Nephron (organoid): ENCODE data around the gene FGFR1OP2.

ENCODE experiments used
- H3K27ac Mint-ChIP-seq, 3 experiments: 2 replicates each; pipeline ENCODE4 v1.8.0; 2020; ENCODE audit warnings: mixed read lengths in 3 of 3, mild to moderate bottlenecking in 2 of 3, moderate library complexity in 1 of 3
- H3K27me3 Mint-ChIP-seq: 2 replicates; pipeline ENCODE4 v1.8.0; 2021; ENCODE audit warnings: low read depth, mild to moderate bottlenecking, moderate library complexity, mixed read lengths
- H3K36me3 Mint-ChIP-seq: 2 replicates; pipeline ENCODE4 v1.8.0; 2020; ENCODE audit warnings: low read depth, mixed read lengths
- H3K4me1 Mint-ChIP-seq: 2 replicates; pipeline ENCODE4 v1.8.0; 2020; ENCODE audit warnings: mixed read lengths
- H3K4me3 Mint-ChIP-seq, 3 experiments: 2 replicates each; pipeline ENCODE4 v1.8.0; 2020; ENCODE audit warnings: mild to moderate bottlenecking in 3 of 3, mixed read lengths in 3 of 3, moderate library complexity in 2 of 3
- H3K9me3 Mint-ChIP-seq: 2 replicates; pipeline ENCODE4 v1.8.0; 2020; ENCODE audit warnings: mixed read lengths
- TF ChIP-seq, protein P1 (sequence below), 3 experiments: fragments of 200-600 bp; sonication (generic); IDR thresholded peaks; one replicate each; pipeline ENCODE4 v1.5.0; 2021; ENCODE audit warnings: antibody characterized with exemption in 3 of 3; ENCODE audit not compliant: unreplicated experiment in 3 of 3

The FGFR1OP2 gene

DNA sequence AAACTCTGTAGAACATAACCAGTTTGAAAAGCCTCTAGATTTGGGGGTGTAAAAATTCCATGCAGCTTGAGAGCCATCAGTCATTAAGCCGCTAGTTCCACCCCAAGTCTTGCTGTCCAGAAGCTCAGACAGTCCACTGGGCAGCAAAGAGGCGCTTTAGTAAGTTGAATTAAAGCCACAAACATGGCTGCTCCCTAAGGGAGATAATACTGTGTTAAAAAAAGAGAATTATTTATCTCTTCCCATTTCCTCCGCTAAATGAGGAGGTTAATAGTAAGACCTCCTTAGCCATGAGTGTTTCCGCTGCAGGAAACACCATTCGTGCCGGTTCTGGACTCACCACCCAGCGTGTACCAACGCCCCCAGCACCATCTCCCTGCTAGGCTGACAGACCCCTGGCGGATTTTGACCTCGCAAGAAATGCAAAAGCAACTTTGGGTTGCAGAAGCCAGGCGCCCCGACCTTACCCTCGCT is 75.4 kb downstream of the FGFR1OP2 start:
- no peaks in the 10 kb centered on the region for H3K27me3 Mint-ChIP-seq
- no peaks in the 10 kb centered on the region for H3K9me3 Mint-ChIP-seq
- H3K36me3 Mint-ChIP-seq = no peaks in the 10 kb centered on the region
- peak overlapping the region; percentile 91 to 92 (median 91) for H3K27ac Mint-ChIP-seq
- H3K4me3 Mint-ChIP-seq = peak overlapping the region; percentile 93 to 96 (median 95)
- H3K4me1 Mint-ChIP-seq = peaks cover 31% of the 10 kb centered on the region
- TF ChIP-seq, protein P1, sequence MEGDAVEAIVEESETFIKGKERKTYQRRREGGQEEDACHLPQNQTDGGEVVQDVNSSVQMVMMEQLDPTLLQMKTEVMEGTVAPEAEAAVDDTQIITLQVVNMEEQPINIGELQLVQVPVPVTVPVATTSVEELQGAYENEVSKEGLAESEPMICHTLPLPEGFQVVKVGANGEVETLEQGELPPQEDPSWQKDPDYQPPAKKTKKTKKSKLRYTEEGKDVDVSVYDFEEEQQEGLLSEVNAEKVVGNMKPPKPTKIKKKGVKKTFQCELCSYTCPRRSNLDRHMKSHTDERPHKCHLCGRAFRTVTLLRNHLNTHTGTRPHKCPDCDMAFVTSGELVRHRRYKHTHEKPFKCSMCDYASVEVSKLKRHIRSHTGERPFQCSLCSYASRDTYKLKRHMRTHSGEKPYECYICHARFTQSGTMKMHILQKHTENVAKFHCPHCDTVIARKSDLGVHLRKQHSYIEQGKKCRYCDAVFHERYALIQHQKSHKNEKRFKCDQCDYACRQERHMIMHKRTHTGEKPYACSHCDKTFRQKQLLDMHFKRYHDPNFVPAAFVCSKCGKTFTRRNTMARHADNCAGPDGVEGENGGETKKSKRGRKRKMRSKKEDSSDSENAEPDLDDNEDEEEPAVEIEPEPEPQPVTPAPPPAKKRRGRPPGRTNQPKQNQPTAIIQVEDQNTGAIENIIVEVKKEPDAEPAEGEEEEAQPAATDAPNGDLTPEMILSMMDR (IDR thresholded peaks at IDR 0.05; ENCODE audit: unreplicated experiment in 3 of 3) = no peak

DNA sequence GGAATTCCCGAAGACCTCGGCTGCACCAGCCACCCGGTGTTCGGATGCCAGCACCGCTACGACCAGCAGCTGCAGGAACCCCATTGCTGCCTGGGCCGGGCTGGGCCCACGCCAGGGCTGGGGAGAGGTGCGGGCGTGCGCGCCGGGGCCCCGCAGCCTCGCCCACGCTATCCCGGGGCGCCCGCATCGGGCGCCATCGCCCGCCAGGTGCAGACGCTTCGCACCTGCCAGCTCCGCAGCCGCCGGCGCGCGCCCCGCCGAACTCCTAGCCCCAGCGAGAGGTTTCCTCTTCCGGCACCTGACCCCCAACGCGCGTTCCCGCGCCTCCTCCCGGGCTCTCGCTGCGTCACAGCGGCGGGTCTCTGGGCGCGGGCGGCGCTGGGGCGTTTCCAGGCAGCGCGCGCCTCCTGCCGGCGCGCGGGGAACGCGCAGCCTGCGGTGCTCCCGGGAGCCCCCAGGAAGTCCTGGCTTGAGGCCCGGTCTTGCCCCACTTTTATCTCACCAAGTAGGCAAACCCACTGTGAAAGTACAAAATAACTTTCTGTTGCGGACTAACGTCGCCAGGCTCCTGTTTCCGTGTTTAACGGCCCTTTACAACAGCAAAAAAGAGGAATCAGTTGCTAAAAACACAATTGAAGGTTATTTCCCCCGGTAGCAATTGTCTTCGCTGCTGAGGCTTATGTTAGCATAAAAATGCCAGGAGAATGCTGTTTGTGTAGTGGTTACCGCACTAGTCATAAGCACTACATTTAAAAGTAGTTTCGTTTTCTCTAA is 76.0 kb downstream of the FGFR1OP2 start, which contains the start of gene TM7SF3:
TSS of gene TM7SF3 (minus strand) at position 300 of the 774 bp plus-strand sequence. CDS start at position 84, 216 bp downstream.
- Mint-ChIP-seq H3K9me3 (no peaks in the 10 kb centered on the region), H3K4me3 (peak within 1 kb of the TSS; percentile 93 to 96 (median 95)), H3K4me1 (peaks cover 31% of the 10 kb centered on the region), H3K36me3 (no peaks in the 10 kb centered on the region), H3K27ac (peak within 1 kb of the TSS; percentile 91 to 92 (median 91)), H3K27me3 (no peaks in the 10 kb centered on the region)
- TF ChIP-seq, protein P1 (IDR thresholded peaks at IDR 0.05; ENCODE audit: unreplicated experiment in 3 of 3) = peak; percentile 98 to 99 (median 99)

DNA sequence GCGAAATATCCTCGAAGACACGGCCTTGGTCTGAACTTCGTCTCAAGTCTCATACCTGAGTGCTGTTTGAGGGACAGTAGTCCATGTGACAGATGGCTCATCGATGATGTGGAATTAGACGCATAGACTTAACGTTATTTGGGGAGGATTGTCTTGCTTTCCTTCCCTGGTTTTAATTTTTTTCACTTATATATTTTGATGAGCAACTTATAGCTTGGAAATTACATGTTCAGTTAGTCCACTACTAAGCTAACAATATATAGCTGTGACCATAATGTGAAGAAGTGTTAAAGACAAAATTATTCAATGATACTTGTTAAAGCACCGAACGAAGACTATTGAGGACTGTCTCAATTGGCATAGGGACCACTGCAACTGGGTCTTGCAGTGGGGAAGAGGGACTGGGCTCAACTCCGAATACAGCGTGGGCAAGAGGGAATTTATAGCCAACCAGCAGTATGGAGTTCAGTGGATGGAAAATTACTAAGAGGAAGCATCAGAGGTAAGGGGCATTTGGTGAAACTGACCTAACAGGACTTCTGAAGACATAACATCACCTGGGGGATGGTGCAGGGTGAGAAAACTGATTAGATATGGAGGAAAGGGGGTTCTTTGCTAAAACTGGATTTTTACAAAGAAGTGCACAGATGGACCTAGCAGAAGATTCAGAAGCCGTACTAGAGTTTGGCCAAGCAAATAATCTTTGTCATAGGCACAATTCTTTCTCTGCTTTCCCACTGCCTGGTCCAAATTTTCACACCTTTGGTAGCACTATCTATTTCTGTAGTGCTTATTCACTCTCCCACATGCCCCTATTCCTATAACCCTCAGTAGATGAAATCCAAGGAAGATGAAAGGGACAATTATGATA is 76.8 kb downstream of the FGFR1OP2 start:
- peaks cover 29% of the 10 kb centered on the region for H3K4me1 Mint-ChIP-seq
- no peaks in the 10 kb centered on the region for H3K36me3 Mint-ChIP-seq

DNA sequence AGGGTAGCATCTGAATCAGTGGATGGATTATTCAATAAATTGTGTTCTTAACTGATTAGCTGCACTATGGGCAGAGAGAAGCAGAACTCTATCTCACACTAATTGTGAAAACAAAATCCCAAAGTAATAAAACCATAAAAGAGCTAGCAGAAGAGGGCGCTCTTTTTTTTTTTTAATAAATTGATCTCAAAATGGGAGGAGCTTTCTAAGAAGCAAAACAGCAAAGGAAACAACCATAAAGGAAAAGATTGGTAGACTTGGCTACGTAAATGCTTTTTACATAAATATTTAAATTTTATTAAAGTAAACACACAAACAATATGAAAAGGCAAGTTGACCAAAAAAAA is 77.4 kb downstream of the FGFR1OP2 start:
- Mint-ChIP-seq H3K4me1 (peaks cover 26% of the 10 kb centered on the region), H3K4me3 (peak overlapping the region; percentile 14 to 93 (median 27)), H3K27me3 (no peaks in the 10 kb centered on the region), H3K9me3 (no peaks in the 10 kb centered on the region), H3K27ac (peak overlapping the region in 1 of 3 experiments; percentile 34), H3K36me3 (no peaks in the 10 kb centered on the region)
- TF ChIP-seq, protein P1 (IDR thresholded peaks at IDR 0.05; ENCODE audit: unreplicated experiment in 3 of 3) = peak in 2 of 3 experiments; percentile 35 to 48

More for the DNA sequence above, 76.8 kb downstream of the FGFR1OP2 start:
- no peaks in the 10 kb centered on the region for H3K9me3 Mint-ChIP-seq
- peak overlapping the region; percentile 30 to 91 (median 34) for H3K27ac Mint-ChIP-seq
- peak overlapping the region; percentile 93 to 96 (median 95) for H3K4me3 Mint-ChIP-seq
- TF ChIP-seq, protein P1 (IDR thresholded peaks at IDR 0.05; ENCODE audit: unreplicated experiment in 3 of 3) = no peak
- H3K27me3 Mint-ChIP-seq = no peaks in the 10 kb centered on the region
